ENCODE results near the gene GPC1. TPM values are rescaled to one million over a fixed set of nuclear protein-coding genes. Genes with fewer than 3 reads are reported as not detected.

Gene GPC1
- total and polyA plus RNA-seq, 2 experiments from 2014 or later: 71.4 to 142 TPM

- DNase-seq (ENCODE audit: low spot score): no peak
- H3K4me2 ChIP-seq: no peak overlapping the region
- peaks cover 3% of the 10 kb centered on the region for H3K4me1 ChIP-seq (ENCODE audit: insufficient read depth)
- H3K27ac ChIP-seq: no peak overlapping the region
- H3K9me3 ChIP-seq (ENCODE audit: low read depth): no peaks in the 10 kb centered on the region
- no peak overlapping the region for H3K4me3 ChIP-seq
- no peak overlapping the region for H2AFZ ChIP-seq
- TF ChIP-seq CTCF (IDR thresholded peaks at IDR 0.05; ENCODE audit: poor library complexity) (no peak), EZH2phosphoT487 (IDR thresholded peaks at IDR 0.05; ENCODE audit: low read depth, severe bottlenecking, unreplicated experiment) (no peak)
- H4K20me1 ChIP-seq (ENCODE audit: insufficient read depth, poor library complexity, severe bottlenecking): no peaks in the 10 kb centered on the region
- no peaks in the 10 kb centered on the region for H3K79me2 ChIP-seq
- 74% methylated on average over 11 of the region's 14 CpGs for WGBS (ENCODE audit: low lambda C conversion rate, missing lambda C conversion rate)
- H3K9me2 ChIP-seq (replicated peaks; ENCODE audit: insufficient read depth): no peaks in the 10 kb centered on the region
- no peaks in the 10 kb centered on the region for H3K27me3 ChIP-seq
- H3K36me3 ChIP-seq (replicated peaks; ENCODE audit: insufficient read depth, low read depth): no peaks in the 10 kb centered on the region
Observed at GRCh38 chr2:240429872-240430491, 5.5 kb upstream of the GPC1 start.

- Histone ChIP-seq H3K9me3 (ENCODE audit: low read depth) (no peaks in the 10 kb centered on the region), H2AFZ (no peak overlapping the region), H3K4me3 (no peak overlapping the region), H4K20me1 (ENCODE audit: insufficient read depth, poor library complexity, severe bottlenecking) (no peaks in the 10 kb centered on the region), H3K79me2 (no peaks in the 10 kb centered on the region), H3K4me2 (no peak overlapping the region), H3K9me2 (replicated peaks; ENCODE audit: insufficient read depth) (no peaks in the 10 kb centered on the region), H3K4me1 (ENCODE audit: insufficient read depth) (peaks cover 3% of the 10 kb centered on the region), H3K27ac (no peak overlapping the region), H3K27me3 (no peaks in the 10 kb centered on the region), H3K36me3 (replicated peaks; ENCODE audit: insufficient read depth, low read depth) (no peaks in the 10 kb centered on the region)
- no peak for DNase-seq (ENCODE audit: low spot score)
- WGBS (ENCODE audit: low lambda C conversion rate, missing lambda C conversion rate): 86% methylated on average over 5 of the region's 5 CpGs
- TF ChIP-seq EZH2 (IDR thresholded peaks at IDR 0.05; ENCODE audit: borderline replicate concordance) (no peak), EZH2phosphoT487 (IDR thresholded peaks at IDR 0.05; ENCODE audit: low read depth, severe bottlenecking, unreplicated experiment) (no peak), CTCF (IDR thresholded peaks at IDR 0.05; ENCODE audit: poor library complexity) (no peak)
Observed at GRCh38 chr2:240430595-240430994, 4.9 kb upstream of the GPC1 start.

GRCh38 chr2:240431271-240431660, 4.2 kb upstream of the GPC1 start:
- Histone ChIP-seq H3K9me3 (ENCODE audit: low read depth) (no peaks in the 10 kb centered on the region), H3K27me3 (no peaks in the 10 kb centered on the region), H2AFZ (no peak overlapping the region), H4K20me1 (ENCODE audit: insufficient read depth, poor library complexity, severe bottlenecking) (no peaks in the 10 kb centered on the region), H3K9me2 (replicated peaks; ENCODE audit: insufficient read depth) (no peaks in the 10 kb centered on the region), H3K4me2 (no peak overlapping the region), H3K27ac (no peak overlapping the region), H3K79me2 (peaks cover under 1% of the 10 kb centered on the region), H3K36me3 (replicated peaks; ENCODE audit: insufficient read depth, low read depth) (no peaks in the 10 kb centered on the region), H3K4me3 (no peak overlapping the region), H3K4me1 (ENCODE audit: insufficient read depth) (peaks cover 3% of the 10 kb centered on the region)
- DNase-seq (ENCODE audit: low spot score): no peak
- TF ChIP-seq EZH2 (IDR thresholded peaks at IDR 0.05; ENCODE audit: borderline replicate concordance) (no peak), CTCF (IDR thresholded peaks at IDR 0.05; ENCODE audit: poor library complexity) (no peak)
- 82% methylated on average over 3 of the region's 3 CpGs for WGBS (ENCODE audit: low lambda C conversion rate, missing lambda C conversion rate)
